ENCODE measurements around the gene HYLS1. TPM values are rescaled to one million over a fixed set of nuclear protein-coding genes. Genes with fewer than 3 reads are reported as not detected.

The HYLS1 gene
- total and polyA plus RNA-seq, 2 donors (not counting 1 experiment from before 2014, with no cell fraction given) = 6.3 to 6.8 TPM

DNA sequence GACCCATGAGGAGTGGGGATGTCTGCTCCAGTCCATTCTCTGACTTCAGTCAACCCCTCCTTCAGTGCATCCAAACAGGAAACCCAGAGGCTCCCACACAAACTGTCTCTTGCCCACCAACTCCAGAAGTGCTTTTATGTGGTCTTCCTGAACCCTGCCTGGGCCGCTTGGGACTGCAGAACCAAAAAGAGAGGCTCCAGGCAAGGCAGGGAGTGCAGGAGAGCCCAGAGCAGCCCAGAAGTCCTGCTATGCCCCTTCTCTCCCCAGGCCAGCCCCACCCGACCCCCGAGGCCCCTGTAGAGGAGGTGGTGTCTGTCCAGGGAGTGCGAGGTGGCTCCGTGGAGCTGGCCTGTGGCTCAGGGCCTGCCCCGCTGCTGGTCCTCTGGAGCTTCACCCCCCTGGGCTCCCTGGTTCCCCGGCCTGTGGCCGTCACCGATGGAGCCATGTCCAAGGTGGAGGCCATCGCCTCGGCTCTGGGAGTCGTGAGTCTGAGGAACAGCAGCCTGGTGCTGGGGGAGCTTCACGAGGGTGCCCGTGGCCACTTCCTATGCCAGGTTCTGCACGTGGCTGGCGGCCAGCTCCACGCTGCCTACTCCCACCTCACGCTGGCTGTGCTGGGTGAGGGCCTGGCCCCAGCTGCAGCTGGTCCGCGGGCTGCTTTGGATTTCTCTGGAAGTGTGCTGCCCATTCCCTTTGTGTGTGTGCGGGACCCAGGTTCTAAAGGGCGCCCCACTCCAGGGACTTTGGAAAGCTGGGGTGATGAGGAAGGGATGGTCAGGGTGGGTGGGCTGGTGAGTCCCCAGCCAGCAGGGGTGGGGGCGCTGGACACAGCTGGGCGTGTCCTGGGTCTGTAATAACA, 60.2 kb downstream of the HYLS1 start:
- H3K79me2 ChIP-seq (ENCODE audit: control insufficient read depth, insufficient read depth, low read length) = no peaks in the 10 kb centered on the region
- H3K36me3 ChIP-seq (ENCODE audit: control insufficient read depth, insufficient read depth, low read length) = no peaks in the 10 kb centered on the region
- peaks cover 2% of the 10 kb centered on the region for H3K27me3 ChIP-seq (ENCODE audit: control insufficient read depth, insufficient read depth, low read length)
- no peak overlapping the region for H3K9ac ChIP-seq (ENCODE audit: insufficient read depth, low read length)
- no peaks in the 10 kb centered on the region for H3K9me3 ChIP-seq (ENCODE audit: control insufficient read depth, insufficient read depth, low read depth, low read length)
- no peak overlapping the region for H3K4me3 ChIP-seq (replicated peaks in 1 of 4; ENCODE audit: control extremely low read depth in 1 of 4, insufficient read depth in 1 of 4, low read depth in 3 of 4, low read length in 4 of 4)
- no peak for DNase-seq (ENCODE audit: low read depth in 2 of 2)
- no peaks in the 10 kb centered on the region for H3K4me1 ChIP-seq (ENCODE audit: control insufficient read depth, extremely low read depth, insufficient read depth, low read length)
- no peak overlapping the region for H2AFZ ChIP-seq (ENCODE audit: low read length)
- H3K27ac ChIP-seq (ENCODE audit: insufficient read depth, low read length) = no peak overlapping the region
- no peaks in the 10 kb centered on the region for H4K20me1 ChIP-seq (ENCODE audit: control insufficient read depth, extremely low read depth, insufficient read depth, low read length)
- no peak overlapping the region for H3K4me2 ChIP-seq (ENCODE audit: extremely low read depth, insufficient read depth, low read length)
- TF ChIP-seq, protein P1, sequence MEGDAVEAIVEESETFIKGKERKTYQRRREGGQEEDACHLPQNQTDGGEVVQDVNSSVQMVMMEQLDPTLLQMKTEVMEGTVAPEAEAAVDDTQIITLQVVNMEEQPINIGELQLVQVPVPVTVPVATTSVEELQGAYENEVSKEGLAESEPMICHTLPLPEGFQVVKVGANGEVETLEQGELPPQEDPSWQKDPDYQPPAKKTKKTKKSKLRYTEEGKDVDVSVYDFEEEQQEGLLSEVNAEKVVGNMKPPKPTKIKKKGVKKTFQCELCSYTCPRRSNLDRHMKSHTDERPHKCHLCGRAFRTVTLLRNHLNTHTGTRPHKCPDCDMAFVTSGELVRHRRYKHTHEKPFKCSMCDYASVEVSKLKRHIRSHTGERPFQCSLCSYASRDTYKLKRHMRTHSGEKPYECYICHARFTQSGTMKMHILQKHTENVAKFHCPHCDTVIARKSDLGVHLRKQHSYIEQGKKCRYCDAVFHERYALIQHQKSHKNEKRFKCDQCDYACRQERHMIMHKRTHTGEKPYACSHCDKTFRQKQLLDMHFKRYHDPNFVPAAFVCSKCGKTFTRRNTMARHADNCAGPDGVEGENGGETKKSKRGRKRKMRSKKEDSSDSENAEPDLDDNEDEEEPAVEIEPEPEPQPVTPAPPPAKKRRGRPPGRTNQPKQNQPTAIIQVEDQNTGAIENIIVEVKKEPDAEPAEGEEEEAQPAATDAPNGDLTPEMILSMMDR (conservative IDR thresholded peaks at IDR 0.05 in 1 of 2, IDR thresholded peaks at IDR 0.05 in 1 of 2; ENCODE audit: low read depth in 1 of 2, low read length in 2 of 2) = no peak
- TF ChIP-seq EZH2 (IDR thresholded peaks at IDR 0.05; ENCODE audit: low read length, missing control alignments) = no peak

DNA sequence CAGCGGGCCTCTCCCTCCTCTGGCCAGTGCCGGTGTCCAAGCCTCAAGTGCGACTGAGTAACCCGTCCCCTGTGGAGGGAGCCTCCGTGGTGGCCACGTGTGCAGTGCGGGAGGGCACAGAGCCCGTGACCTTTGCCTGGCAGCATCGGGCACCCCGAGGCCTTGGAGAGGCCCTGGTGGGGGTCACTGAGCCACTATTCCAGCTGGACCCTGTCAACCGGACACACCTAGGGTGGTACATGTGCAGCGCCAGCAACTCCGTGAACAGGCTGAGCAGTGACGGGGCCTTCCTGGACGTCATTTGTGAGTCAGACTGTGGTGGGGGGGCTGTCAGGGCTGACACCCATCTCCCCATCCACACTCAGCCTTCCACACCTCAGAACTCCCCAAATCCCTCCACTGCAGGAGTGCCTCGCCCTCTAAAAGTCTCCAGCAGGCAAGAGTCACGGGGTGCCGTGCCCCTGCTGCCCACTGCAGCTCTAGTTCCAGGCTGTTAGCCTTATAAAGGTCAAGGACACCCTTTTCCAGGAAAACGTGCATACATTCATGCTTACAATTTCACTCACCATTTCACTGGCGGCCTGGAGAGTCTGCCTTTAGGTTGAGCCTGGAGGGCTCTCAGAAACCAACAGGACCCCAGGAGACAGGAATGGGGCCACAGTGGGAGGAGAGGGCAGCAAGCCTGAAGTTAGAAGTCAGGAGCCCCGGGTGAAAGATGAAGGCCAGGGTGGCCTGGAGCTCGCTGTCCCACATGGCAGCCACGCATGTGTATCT, 61.0 kb downstream of the HYLS1 start:
- Histone ChIP-seq H3K36me3 (ENCODE audit: control insufficient read depth, insufficient read depth, low read length) (no peaks in the 10 kb centered on the region), H3K4me1 (ENCODE audit: control insufficient read depth, extremely low read depth, insufficient read depth, low read length) (no peaks in the 10 kb centered on the region), H3K9me3 (ENCODE audit: control insufficient read depth, insufficient read depth, low read depth, low read length) (no peaks in the 10 kb centered on the region), H3K9ac (ENCODE audit: insufficient read depth, low read length) (no peak overlapping the region), H3K79me2 (ENCODE audit: control insufficient read depth, insufficient read depth, low read length) (no peaks in the 10 kb centered on the region), H3K27ac (ENCODE audit: insufficient read depth, low read length) (no peak overlapping the region), H3K4me2 (ENCODE audit: extremely low read depth, insufficient read depth, low read length) (no peak overlapping the region), H2AFZ (ENCODE audit: low read length) (no peak overlapping the region), H3K27me3 (ENCODE audit: control insufficient read depth, insufficient read depth, low read length) (peaks cover 2% of the 10 kb centered on the region), H3K4me3 (replicated peaks in 1 of 4; ENCODE audit: control extremely low read depth in 1 of 4, insufficient read depth in 1 of 4, low read depth in 3 of 4, low read length in 4 of 4) (no peak overlapping the region), H4K20me1 (ENCODE audit: control insufficient read depth, extremely low read depth, insufficient read depth, low read length) (no peaks in the 10 kb centered on the region)
- no peak for TF ChIP-seq EZH2 (IDR thresholded peaks at IDR 0.05; ENCODE audit: low read length, missing control alignments)
- no peak for DNase-seq (ENCODE audit: low read depth in 2 of 2)

GRCh38 chr11:125949271-125950177, 62.1 kb downstream of the HYLS1 start:
- Histone ChIP-seq H3K27me3 (ENCODE audit: control insufficient read depth, insufficient read depth, low read length) (peaks cover 2% of the 10 kb centered on the region), H3K4me2 (ENCODE audit: extremely low read depth, insufficient read depth, low read length) (no peak overlapping the region), H3K79me2 (ENCODE audit: control insufficient read depth, insufficient read depth, low read length) (no peaks in the 10 kb centered on the region), H3K4me1 (ENCODE audit: control insufficient read depth, extremely low read depth, insufficient read depth, low read length) (no peaks in the 10 kb centered on the region), H3K9me3 (ENCODE audit: control insufficient read depth, insufficient read depth, low read depth, low read length) (no peaks in the 10 kb centered on the region), H3K4me3 (replicated peaks in 1 of 4; ENCODE audit: control extremely low read depth in 1 of 4, insufficient read depth in 1 of 4, low read depth in 3 of 4, low read length in 4 of 4) (no peak overlapping the region), H4K20me1 (ENCODE audit: control insufficient read depth, extremely low read depth, insufficient read depth, low read length) (no peaks in the 10 kb centered on the region), H3K36me3 (ENCODE audit: control insufficient read depth, insufficient read depth, low read length) (no peaks in the 10 kb centered on the region), H3K27ac (ENCODE audit: insufficient read depth, low read length) (no peak overlapping the region), H2AFZ (ENCODE audit: low read length) (no peak overlapping the region), H3K9ac (ENCODE audit: insufficient read depth, low read length) (no peak overlapping the region)
- no peak for DNase-seq (ENCODE audit: low read depth in 2 of 2)
- TF ChIP-seq, protein P1 (conservative IDR thresholded peaks at IDR 0.05 in 1 of 2, IDR thresholded peaks at IDR 0.05 in 1 of 2; ENCODE audit: low read depth in 1 of 2, low read length in 2 of 2) = no peak
- TF ChIP-seq EZH2 (IDR thresholded peaks at IDR 0.05; ENCODE audit: low read length, missing control alignments) = no peak
